Trophoblast cell (in vitro differentiated cells and primary cell): ENCODE measurements around the gene MCM7.
"Not testable (repeated sequence)": the region's sequence is repeated elsewhere in the genome, so short reads cannot be mapped to it uniquely, and the experiment has no call there.

Source experiments
- DNase-seq, 2 donors: peaks; one replicate each; pipeline ENCODE4 v3.0.0-alpha.2; 2016
- H2AFZ ChIP-seq: 2 replicates; pipeline ENCODE4 v1.6.1; 2013; ENCODE audit warnings: low read length, moderate library complexity, mild to moderate bottlenecking; ENCODE audit not compliant: insufficient read depth, poor library complexity
- H2AK5ac ChIP-seq: 2 replicates; pipeline ENCODE4 v1.6.1; 2013; ENCODE audit warnings: mild to moderate bottlenecking, low read length
- H2BK120ac ChIP-seq: 2 replicates; pipeline ENCODE4 v1.6.1; 2013; ENCODE audit warnings: low read length, mild to moderate bottlenecking, moderate library complexity; ENCODE audit not compliant: insufficient read depth, poor library complexity
- H2BK12ac ChIP-seq: 2 replicates; pipeline ENCODE4 v1.6.1; 2013; ENCODE audit warnings: mild to moderate bottlenecking, low read length, moderate library complexity
- H2BK5ac ChIP-seq: 2 replicates; pipeline ENCODE4 v1.6.1; 2013; ENCODE audit warnings: low read length, low read depth, moderate library complexity, mild to moderate bottlenecking; ENCODE audit not compliant: poor library complexity
- H3K14ac ChIP-seq: 2 replicates; pipeline ENCODE4 v1.6.1; 2013; ENCODE audit warnings: mild to moderate bottlenecking, low read length
- H3K18ac ChIP-seq: 2 replicates; pipeline ENCODE4 v1.6.1; 2013; ENCODE audit warnings: mild to moderate bottlenecking, low read length
- H3K23ac ChIP-seq: 2 replicates; pipeline ENCODE4 v1.6.1; 2013; ENCODE audit warnings: low read length
- H3K27ac ChIP-seq: 2 replicates; pipeline ENCODE4 v1.5.1; 2013; ENCODE audit warnings: low read depth, mild to moderate bottlenecking, inconsistent platforms, low read length, moderate library complexity
- H3K27me3 ChIP-seq: 2 replicates; pipeline ENCODE4 v1.6.1; 2013; ENCODE audit warnings: inconsistent platforms, mild to moderate bottlenecking, low read length, moderate library complexity; ENCODE audit not compliant: insufficient read depth
- H3K36me3 ChIP-seq, 2 experiments: 1 replicate in 1 of 2; 2 replicates in 1 of 2; pipeline ENCODE4 v1.6.1; 2013; ENCODE audit warnings: low read length in 2 of 2, mild to moderate bottlenecking in 2 of 2, moderate library complexity in 1 of 2; ENCODE audit not compliant: insufficient read depth in 2 of 2, control insufficient read depth in 1 of 2
- H3K4ac ChIP-seq: 2 replicates; pipeline ENCODE4 v1.6.1; 2013; ENCODE audit warnings: low read depth, mild to moderate bottlenecking, low read length, moderate library complexity
- H3K4me1 ChIP-seq, 2 experiments: 1 replicate in 1 of 2; 2 replicates in 1 of 2; pipeline ENCODE4 v1.6.1; 2013; ENCODE audit warnings: low read length in 2 of 2, mild to moderate bottlenecking in 2 of 2, moderate library complexity in 1 of 2; ENCODE audit not compliant: insufficient read depth in 2 of 2, control insufficient read depth in 1 of 2
- H3K4me2 ChIP-seq: 2 replicates; pipeline ENCODE4 v1.6.1; 2013; ENCODE audit warnings: inconsistent platforms, mild to moderate bottlenecking, low read length, moderate library complexity
- H3K4me3 ChIP-seq: 2 replicates; pipeline ENCODE4 v1.5.1; 2013; ENCODE audit warnings: mild to moderate bottlenecking, low read depth, low read length, inconsistent platforms
- H3K79me1 ChIP-seq: one replicate; pipeline ENCODE4 v1.6.1; 2013; ENCODE audit warnings: low read length
- H3K79me2 ChIP-seq: 2 replicates; pipeline ENCODE4 v1.6.1; 2013; ENCODE audit warnings: low read length, mild to moderate bottlenecking; ENCODE audit not compliant: control insufficient read depth, insufficient read depth, poor library complexity
- H3K9ac ChIP-seq: 2 replicates; pipeline ENCODE4 v1.6.1; 2013; ENCODE audit warnings: mild to moderate bottlenecking, low read length
- H3K9me3 ChIP-seq: 2 replicates; pipeline ENCODE4 v1.6.1; 2013; ENCODE audit warnings: low read depth, mild to moderate bottlenecking, control low read depth, inconsistent platforms, low read length; ENCODE audit not compliant: insufficient read depth
- H4K12ac ChIP-seq: 2 replicates; pipeline ENCODE4 v1.6.1; 2013; ENCODE audit warnings: low read depth, mild to moderate bottlenecking, low read length, moderate library complexity
- H4K8ac ChIP-seq: 2 replicates; pipeline ENCODE4 v1.6.1; 2013; ENCODE audit warnings: low read depth, mild to moderate bottlenecking, low read length, moderate library complexity
- H4K91ac ChIP-seq: one replicate; pipeline ENCODE4 v1.6.1; 2013; ENCODE audit warnings: low read depth, mild to moderate bottlenecking, low read length, moderate library complexity
- WGBS: extraction: QIAGEN DNeasy Blood & Tissue Kit; methylation state at CpG from one replicate; pipeline ENCODE4 v1.1.7; 2013; ENCODE audit warnings: missing lambda C conversion rate; ENCODE audit not compliant: insufficient read length, insufficient coverage; ENCODE audit errors: extremely low coverage; 5-methylcytosine and 5-hydroxymethylcytosine counted together

MCM7 gene

DNA sequence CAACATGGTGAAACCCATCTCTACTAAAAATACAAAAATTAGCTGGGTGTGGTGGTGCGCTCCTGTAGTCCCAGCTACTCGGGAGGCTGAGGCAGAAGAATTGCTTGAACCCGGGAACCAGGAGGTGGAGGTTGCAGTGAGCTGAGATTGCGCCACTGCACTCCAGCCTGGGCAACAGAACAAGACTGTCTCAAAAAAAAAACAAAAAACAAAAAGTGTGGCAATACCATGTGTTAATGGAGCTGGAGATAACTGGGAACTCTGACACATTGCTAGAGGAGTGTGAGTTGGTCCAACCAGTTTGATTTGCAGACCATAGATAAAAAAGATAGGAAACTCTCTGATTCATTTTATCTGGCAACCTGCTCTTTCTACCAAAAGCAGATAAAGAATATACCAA, 45.2 kb upstream of the MCM7 start:
- not testable (repeated sequence) for H2AFZ ChIP-seq, H3K27me3 ChIP-seq, H3K18ac ChIP-seq, H2BK12ac ChIP-seq, H3K36me3 ChIP-seq, H3K4me2 ChIP-seq, H3K4me3 ChIP-seq, H2AK5ac ChIP-seq, H3K79me1 ChIP-seq, H4K8ac ChIP-seq, H3K4me1 ChIP-seq, H3K79me2 ChIP-seq, H3K9me3 ChIP-seq, H3K9ac ChIP-seq, H3K27ac ChIP-seq, H2BK120ac ChIP-seq, H3K4ac ChIP-seq, H3K14ac ChIP-seq, H2BK5ac ChIP-seq, H4K91ac ChIP-seq, H4K12ac ChIP-seq, H3K23ac ChIP-seq
- peak; percentile 67 to 89 for DNase-seq
- no CpG with 5 or more reads among the region's 4 CpGs for WGBS

DNA sequence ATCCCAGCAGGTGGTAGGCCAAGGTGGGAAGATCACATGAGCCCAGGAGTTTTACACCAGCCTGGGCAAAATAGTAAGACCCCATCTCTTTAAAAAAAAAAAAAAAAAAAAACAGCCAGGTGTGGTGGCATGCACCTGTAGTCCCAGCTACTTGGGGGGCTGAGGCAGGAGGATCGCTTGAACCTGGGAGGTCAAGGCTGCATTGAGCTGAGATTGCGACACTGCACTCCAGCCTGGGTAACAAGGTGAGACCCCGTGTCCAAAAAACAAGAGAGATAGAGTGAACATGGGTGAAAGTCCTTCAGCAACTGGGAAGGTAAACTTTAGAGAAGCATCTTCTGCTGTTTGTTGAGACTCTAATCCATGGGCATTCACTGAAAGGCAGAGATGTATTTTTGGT, 41.3 kb upstream of the MCM7 start:
- no peaks in the 10 kb centered on the region for H3K79me1 ChIP-seq
- no peak overlapping the region for H2BK12ac ChIP-seq
- H3K79me2 ChIP-seq = no peaks in the 10 kb centered on the region
- DNase-seq = no peak
- no CpG with 5 or more reads among the region's 3 CpGs for WGBS
- no peaks in the 10 kb centered on the region for H3K9me3 ChIP-seq
- no peak overlapping the region for H3K4me2 ChIP-seq
- H3K23ac ChIP-seq = no peak overlapping the region
- no peak overlapping the region for H4K91ac ChIP-seq
- no peak overlapping the region for H3K9ac ChIP-seq
- no peak overlapping the region for H2BK5ac ChIP-seq
- H3K27me3 ChIP-seq = no peaks in the 10 kb centered on the region
- H2BK120ac ChIP-seq = no peak overlapping the region
- no peak overlapping the region for H3K18ac ChIP-seq
- H3K4ac ChIP-seq = no peak overlapping the region
- H2AK5ac ChIP-seq = no peak overlapping the region
- H3K4me3 ChIP-seq = no peak overlapping the region
- no peak overlapping the region for H4K12ac ChIP-seq
- no peaks in the 10 kb centered on the region for H3K36me3 ChIP-seq
- no peak overlapping the region for H2AFZ ChIP-seq
- no peaks in the 10 kb centered on the region for H3K4me1 ChIP-seq
- no peak overlapping the region for H4K8ac ChIP-seq
- H3K14ac ChIP-seq = no peak overlapping the region
- no peak overlapping the region for H3K27ac ChIP-seq

DNA sequence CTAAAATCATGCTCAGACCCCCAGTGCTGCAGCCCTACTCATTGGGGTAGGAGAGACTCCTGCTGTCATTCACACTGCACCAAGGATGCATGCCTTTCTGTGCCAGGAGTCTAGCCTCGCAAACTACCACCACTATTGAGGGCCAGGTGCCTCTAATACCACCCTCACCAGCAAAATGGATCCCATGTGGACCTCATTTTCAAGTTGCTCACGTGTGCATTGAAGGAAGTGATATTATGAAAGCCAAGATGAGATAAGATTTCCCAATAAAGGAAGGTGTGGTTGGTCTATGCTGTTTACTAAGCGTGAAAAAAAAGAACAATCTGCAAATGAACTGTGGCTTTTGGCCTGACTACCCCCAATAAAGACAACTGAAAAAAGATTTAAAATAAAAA, 40.4 kb upstream of the MCM7 start:
- WGBS = no CpG with 5 or more reads among the region's 3 CpGs
- no peak overlapping the region for H3K27ac ChIP-seq
- H2AK5ac ChIP-seq = no peak overlapping the region
- no peak overlapping the region for H3K23ac ChIP-seq
- H3K79me2 ChIP-seq = no peaks in the 10 kb centered on the region
- H3K4ac ChIP-seq = no peak overlapping the region
- no peak overlapping the region for H3K4me2 ChIP-seq
- no peak overlapping the region for H3K4me3 ChIP-seq
- H2BK12ac ChIP-seq = no peak overlapping the region
- H3K4me1 ChIP-seq = no peaks in the 10 kb centered on the region
- no peak overlapping the region for H2BK120ac ChIP-seq
- no peak overlapping the region for H3K18ac ChIP-seq
- no peak overlapping the region for H2AFZ ChIP-seq
- H4K91ac ChIP-seq = no peak overlapping the region
- no peaks in the 10 kb centered on the region for H3K36me3 ChIP-seq
- H3K9ac ChIP-seq = no peak overlapping the region
- H2BK5ac ChIP-seq = no peak overlapping the region
- H4K8ac ChIP-seq = no peak overlapping the region
- H3K9me3 ChIP-seq = no peaks in the 10 kb centered on the region
- no peak overlapping the region for H3K14ac ChIP-seq
- DNase-seq = peak in 1 of 2 donors; percentile 5
- H3K79me1 ChIP-seq = no peaks in the 10 kb centered on the region
- H4K12ac ChIP-seq = no peak overlapping the region
- H3K27me3 ChIP-seq = no peaks in the 10 kb centered on the region

DNA sequence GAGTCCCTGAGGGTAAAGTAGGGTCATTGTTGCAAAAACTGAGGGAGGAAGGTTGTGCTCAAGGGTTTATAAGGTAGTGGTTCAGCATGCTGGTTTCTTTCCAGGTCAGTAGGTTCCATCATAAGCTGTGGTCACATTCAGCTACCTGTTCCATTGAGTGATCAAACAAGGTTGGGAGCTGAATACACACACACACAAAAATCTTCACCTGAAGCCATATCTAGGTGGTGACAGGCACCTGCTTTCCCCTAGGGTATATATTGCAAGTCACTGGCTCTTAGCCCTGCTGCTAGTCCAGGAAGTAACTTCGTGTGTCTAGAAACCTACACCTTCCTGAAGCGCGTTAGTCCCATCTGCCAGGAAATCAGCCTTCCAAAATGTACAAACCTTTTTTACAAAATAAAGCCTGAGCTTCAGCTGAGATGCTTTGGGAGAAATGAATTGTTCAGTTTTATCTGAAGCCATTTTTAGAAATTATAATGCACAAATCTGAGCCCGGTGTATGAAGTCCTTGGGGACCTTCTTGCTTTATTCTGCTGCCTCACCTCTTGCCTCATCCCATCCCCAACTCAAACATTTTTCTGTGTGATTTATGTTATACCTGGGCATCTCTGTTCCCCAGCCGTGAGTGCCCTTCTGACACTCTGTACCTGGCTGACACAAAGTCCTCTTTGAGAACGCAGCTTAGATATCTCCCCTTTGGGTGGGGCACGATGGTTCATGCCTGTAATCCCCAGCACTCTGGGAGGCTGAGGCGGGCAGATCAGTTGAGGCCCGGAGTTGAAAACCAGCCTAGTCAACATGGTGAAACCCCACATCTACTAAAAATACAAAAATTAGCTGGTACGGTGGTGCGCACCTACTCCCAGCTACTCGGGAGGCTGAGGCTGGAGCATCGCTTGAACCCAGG, 36.9 kb upstream of the MCM7 start:
- Histone ChIP-seq H3K14ac (no peak overlapping the region), H4K91ac (no peak overlapping the region), H3K9me3 (no peaks in the 10 kb centered on the region), H3K23ac (no peak overlapping the region), H3K36me3 (no peaks in the 10 kb centered on the region), H2BK120ac (no peak overlapping the region), H3K4me2 (no peak overlapping the region), H3K27me3 (no peaks in the 10 kb centered on the region), H2BK12ac (no peak overlapping the region), H3K79me2 (no peaks in the 10 kb centered on the region), H4K12ac (no peak overlapping the region), H3K4ac (no peak overlapping the region), H4K8ac (no peak overlapping the region), H3K4me3 (no peak overlapping the region), H3K27ac (no peak overlapping the region), H3K9ac (no peak overlapping the region), H3K4me1 (no peaks in the 10 kb centered on the region), H3K18ac (no peak overlapping the region), H2BK5ac (no peak overlapping the region), H3K79me1 (no peaks in the 10 kb centered on the region), H2AK5ac (no peak overlapping the region), H2AFZ (no peak overlapping the region)
- no peak for DNase-seq
- WGBS = no CpG with 5 or more reads among the region's 13 CpGs
